K562 (cell line): ENCODE results near the gene PTGR2. TPM values are rescaled to one million over a fixed set of nuclear protein-coding genes. Genes with fewer than 3 reads are reported as not detected.

Source experiments
- AFF4 ChIP-seq: sonication (generic); formaldehyde crosslinking; IDR thresholded peaks from 2 replicates; pipeline ENCODE4 v1.8.0; 2023; ENCODE audit warnings: mild to moderate bottlenecking, missing genetic modification reagents
- KAT8 ChIP-seq: fragments of 450-650 bp; IDR thresholded peaks from 2 replicates; pipeline ENCODE4 v1.6.1; 2016; ENCODE audit warnings: low read depth, mild to moderate bottlenecking
- PRDM10 ChIP-seq: fragments of 450-650 bp; IDR thresholded peaks from 2 replicates; pipeline ENCODE4 v1.6.1; 2018; ENCODE audit not compliant: partially characterized antibody
- PYGO2 ChIP-seq: fragments of 450-650 bp; IDR thresholded peaks from 2 replicates; pipeline ENCODE4 v1.6.1; 2016; ENCODE audit warnings: mild to moderate bottlenecking, missing genetic modification characterization, moderate library complexity, missing compliant biosample characterization
- TFAP4 ChIP-seq: sonication (generic); formaldehyde crosslinking; IDR thresholded peaks from 2 replicates; pipeline ENCODE4 v1.8.0; 2022; ENCODE audit warnings: missing genetic modification reagents, mild to moderate bottlenecking, moderate library complexity, borderline replicate concordance
- ZNF274 ChIP-seq: IDR thresholded peaks from 2 replicates; pipeline ENCODE4 v1.6.1; 2011; ENCODE audit warnings: low read depth, mild to moderate bottlenecking, low read length, moderate library complexity, borderline replicate concordance
- ZNF77 ChIP-seq: fragments of 250-450 bp; sonication (Bioruptor Pico); IDR thresholded peaks from 2 replicates; pipeline ENCODE4 v1.5.0; 2020
- polyA plus RNA-seq, 8 experiments: library from polyadenylated mRNA; depleted of rRNA in 4 of 8; stranded (reverse) in 5 of 8; unstranded in 3 of 8; fragments of >200 nt; fragmentation: Nextera tagmentation in 2 of 8; fragmentation: Illumina TruSeq in 1 of 8; extraction: Ambion mirVana in 2 of 8; extraction: Trizol in 1 of 8; gene quantifications; 2 replicates each; pipeline versions ENCODE4 v1.2.1 to v1.2.3, GENCODE V29; 2011 to 2014; ENCODE audit warnings: inconsistent platforms in 1 of 8, missing spikeins in 1 of 8
- total RNA-seq, 7 experiments: library from RNA; depleted of rRNA in 6 of 7; stranded (reverse); fragments of >200 nt in 6 of 7; fragmentation: Illumina TruSeq in 2 of 7; extraction: Trizol in 2 of 7; gene quantifications; 2 replicates each; pipeline versions ENCODE4 v1.2.1 to v1.2.3, GENCODE V29; 2011 to 2021; ENCODE audit warnings: low replicate concordance in 1 of 7

Gene PTGR2
- total and polyA plus RNA-seq, 9 of the 15 experiments (the other 6 are each of a cell fraction or from before 2014, with no cell fraction given) = 7.4 to 23.0 (median 13.0) TPM

GRCh38 chr14:73851567-73852382, at the start of gene PTGR2 (continued):
- TF ChIP-seq PRDM10 = peak; percentile 36
- TF ChIP-seq TFAP4 (CRISPR knock-in tag) = peak; percentile 43; the same call in 1 of the 2 replicates
- no peak for TF ChIP-seq PYGO2 (tag)
- TF ChIP-seq ZNF274 = no peak
- TF ChIP-seq KAT8 = no peak
- TF ChIP-seq ZNF77 (CRISPR knock-in tag) = no peak
- peak; percentile 51; the same call in 1 of the 2 replicates for TF ChIP-seq AFF4 (CRISPR knock-in tag)
